Testis (tissue), 2 donors: ENCODE data around the gene ATP13A2.

ENCODE experiments used
- POLR2A ChIP-seq: fragments of 450-650 bp; IDR thresholded peaks from one replicate; pipeline ENCODE4 v1.6.1; 2017; ENCODE audit warnings: antibody characterized with exemption, mild to moderate bottlenecking, moderate library complexity
- TF ChIP-seq, protein P1 (sequence below), 3 experiments: fragments of 450-650 bp in 2 of 3; fragments of 200-600 bp in 1 of 3; sonication (generic) in 1 of 3; IDR thresholded peaks; one replicate each; pipeline ENCODE4 v1.5.1; 2016 to 2019; ENCODE audit warnings: antibody characterized with exemption in 3 of 3, mild to moderate bottlenecking in 2 of 3, moderate library complexity in 1 of 3

DNA sequence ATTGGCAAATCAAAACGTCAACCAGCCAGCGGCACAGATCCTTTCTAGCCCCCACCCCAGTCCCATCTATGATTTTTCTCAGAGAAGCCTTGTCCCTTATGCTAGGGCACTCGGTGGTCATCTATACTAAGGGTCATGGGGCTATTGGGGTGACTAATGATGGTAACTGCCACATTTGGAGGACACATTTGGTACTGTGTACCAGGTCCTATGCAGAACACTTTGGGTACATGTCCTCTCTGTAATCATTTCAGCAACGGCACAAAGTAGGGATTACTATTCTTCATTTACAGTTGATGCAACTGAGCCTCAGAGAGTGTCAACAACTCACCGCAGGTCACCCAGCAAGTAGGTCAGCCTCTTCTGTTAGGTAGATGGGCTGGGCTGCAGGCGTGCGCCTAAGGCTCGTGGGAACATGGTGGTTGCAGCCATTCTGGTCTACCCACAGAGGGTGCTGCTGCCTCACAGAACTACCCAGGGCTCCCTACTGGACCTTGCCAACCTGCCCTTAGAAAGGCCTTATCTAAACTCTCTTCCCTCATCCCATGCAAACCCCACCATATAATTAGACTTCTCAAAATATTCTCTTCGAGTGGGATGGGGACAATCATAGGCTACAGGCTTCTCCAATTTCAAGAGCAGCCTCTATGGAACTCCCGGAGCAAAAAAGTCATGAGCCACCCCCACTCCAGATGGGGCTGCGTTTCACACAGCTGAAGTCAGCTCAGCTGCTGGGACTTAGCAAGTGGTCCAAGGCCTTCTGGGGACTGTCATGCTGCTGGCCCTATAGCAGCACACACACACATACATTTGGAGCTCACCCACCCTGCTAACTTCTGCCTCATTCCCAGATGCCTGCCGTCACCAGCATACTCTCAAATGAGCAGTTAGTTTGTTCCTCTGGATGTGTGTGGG, 47.9 kb upstream of the ATP13A2 start:
- TF ChIP-seq, protein P1, sequence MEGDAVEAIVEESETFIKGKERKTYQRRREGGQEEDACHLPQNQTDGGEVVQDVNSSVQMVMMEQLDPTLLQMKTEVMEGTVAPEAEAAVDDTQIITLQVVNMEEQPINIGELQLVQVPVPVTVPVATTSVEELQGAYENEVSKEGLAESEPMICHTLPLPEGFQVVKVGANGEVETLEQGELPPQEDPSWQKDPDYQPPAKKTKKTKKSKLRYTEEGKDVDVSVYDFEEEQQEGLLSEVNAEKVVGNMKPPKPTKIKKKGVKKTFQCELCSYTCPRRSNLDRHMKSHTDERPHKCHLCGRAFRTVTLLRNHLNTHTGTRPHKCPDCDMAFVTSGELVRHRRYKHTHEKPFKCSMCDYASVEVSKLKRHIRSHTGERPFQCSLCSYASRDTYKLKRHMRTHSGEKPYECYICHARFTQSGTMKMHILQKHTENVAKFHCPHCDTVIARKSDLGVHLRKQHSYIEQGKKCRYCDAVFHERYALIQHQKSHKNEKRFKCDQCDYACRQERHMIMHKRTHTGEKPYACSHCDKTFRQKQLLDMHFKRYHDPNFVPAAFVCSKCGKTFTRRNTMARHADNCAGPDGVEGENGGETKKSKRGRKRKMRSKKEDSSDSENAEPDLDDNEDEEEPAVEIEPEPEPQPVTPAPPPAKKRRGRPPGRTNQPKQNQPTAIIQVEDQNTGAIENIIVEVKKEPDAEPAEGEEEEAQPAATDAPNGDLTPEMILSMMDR (IDR thresholded peaks at IDR 0.05): peak in 2 of 3 experiments; percentile 50 to 52
- no peak for TF ChIP-seq POLR2A
